ENCODE data around the gene KLRK1. TPM values are rescaled to one million over a fixed set of nuclear protein-coding genes. Genes with fewer than 3 reads are reported as not detected.
"Not testable (repeated sequence)": the region's sequence is repeated elsewhere in the genome, so short reads cannot be mapped to it uniquely, and the experiment has no call there.

The KLRK1 gene
- polyA plus RNA-seq, 1 donor from 2014 or later = 14.9 TPM

- H3F3A ChIP-seq (ENCODE audit: insufficient read depth, low read length, poor library complexity, severe bottlenecking) = no peaks in the 10 kb centered on the region
- no peak overlapping the region for H3K4me2 ChIP-seq (ENCODE audit: low read length)
- no peaks in the 10 kb centered on the region for H3K36me3 ChIP-seq (ENCODE audit: insufficient read depth, low read length)
Observed at GRCh38 chr12:10388624-10389413, 1.0 kb downstream of the KLRK1 start.

GRCh38 chr12:10387498-10387897 lies 2.3 kb downstream of the KLRK1 start:
- H3K9me3 ChIP-seq (ENCODE audit: low read length); H3K79me2 ChIP-seq (replicated peaks; ENCODE audit: insufficient read depth, low read length); H3K9me2 ChIP-seq (ENCODE audit: insufficient read depth, low read length); H3F3A ChIP-seq (ENCODE audit: insufficient read depth, low read length, poor library complexity, severe bottlenecking); H3K36me3 ChIP-seq (ENCODE audit: insufficient read depth, low read length); H2AFZ ChIP-seq (ENCODE audit: low read depth, low read length); H3K9ac ChIP-seq (ENCODE audit: low read length); H3K27ac ChIP-seq (ENCODE audit: low read length); H3K4me2 ChIP-seq (ENCODE audit: low read length); H3K27me3 ChIP-seq (ENCODE audit: insufficient read depth, low read depth, low read length); H4K20me1 ChIP-seq (ENCODE audit: insufficient read depth); H3K4me3 ChIP-seq (ENCODE audit: low read length): not testable (repeated sequence)

More at GRCh38 chr12:10388624-10389413, 1.0 kb downstream of the KLRK1 start:
- no peaks in the 10 kb centered on the region for H4K20me1 ChIP-seq (ENCODE audit: insufficient read depth)
- H2AFZ ChIP-seq (ENCODE audit: low read depth, low read length) = no peak overlapping the region
- no peak overlapping the region for H3K27ac ChIP-seq (ENCODE audit: low read length)
- no peaks in the 10 kb centered on the region for H3K27me3 ChIP-seq (ENCODE audit: insufficient read depth, low read depth, low read length)
- H3K9me3 ChIP-seq (ENCODE audit: low read length) = no peaks in the 10 kb centered on the region
- no peak overlapping the region for H3K4me3 ChIP-seq (ENCODE audit: low read length)
- TF ChIP-seq POLR2AphosphoS5 (IDR thresholded peaks at IDR 0.05) = no peak
- TF ChIP-seq CTCF (IDR thresholded peaks at IDR 0.05; ENCODE audit: poor library complexity, severe bottlenecking) = no peak
- TF ChIP-seq EZH2 (IDR thresholded peaks at IDR 0.05; ENCODE audit: borderline replicate concordance, insufficient read depth, low read length, poor library complexity, severe bottlenecking) = no peak
- TF ChIP-seq EP300 (conservative IDR thresholded peaks at IDR 0.05; ENCODE audit: poor library complexity, severe bottlenecking) = no peak
- TF ChIP-seq SMC3 (conservative IDR thresholded peaks at IDR 0.05; ENCODE audit: poor library complexity) = no peak
- no peak for TF ChIP-seq REST (IDR thresholded peaks at IDR 0.05; ENCODE audit: borderline replicate concordance)
- no peak for TF ChIP-seq TAF1 (IDR thresholded peaks at IDR 0.05; ENCODE audit: low read depth)
- TF ChIP-seq RAD21 (conservative IDR thresholded peaks at IDR 0.05) = no peak
- TF ChIP-seq MXI1 (conservative IDR thresholded peaks at IDR 0.05; ENCODE audit: poor library complexity, severe bottlenecking) = no peak
- no peaks in the 10 kb centered on the region for H3K79me2 ChIP-seq (replicated peaks; ENCODE audit: insufficient read depth, low read length)
- no peak overlapping the region for H3K9ac ChIP-seq (ENCODE audit: low read length)
- H3K9me2 ChIP-seq (ENCODE audit: insufficient read depth, low read length) = no peaks in the 10 kb centered on the region

Measured in neural cell (in vitro differentiated cells).